Activated CD8-positive, alpha-beta memory T cell treated with anti-CD3 and anti-CD28 coated beads for 4 hours (primary cell): ENCODE measurements around the gene LGALS14.
"Not testable (repeated sequence)": the region's sequence is repeated elsewhere in the genome, so short reads cannot be mapped to it uniquely, and the experiment has no call there.

Experiments
- DNase-seq, 2 donors: peaks; one replicate each; pipeline ENCODE4 v3.0.0-alpha.2; 2020; ENCODE audit warnings: low read depth in 2 of 2

Gene LGALS14

GRCh38 chr19:39695759-39696158 is 8.5 kb upstream of the LGALS14 start:
- DNase-seq: no peak

GRCh38 chr19:39696387-39696786 is 7.9 kb upstream of the LGALS14 start:
- no peak for DNase-seq

- DNase-seq: no peak
Measured at GRCh38 chr19:39698535-39698934, 5.7 kb upstream of the LGALS14 start.

- no peak for DNase-seq
Measured at GRCh38 chr19:39701291-39701690, 3.0 kb upstream of the LGALS14 start.

GRCh38 chr19:39705578-39706188 is 1.4 kb downstream of the LGALS14 start:
- DNase-seq: no peak

GRCh38 chr19:39708594-39708993 is 4.3 kb downstream of the LGALS14 start:
- DNase-seq: no peak

- DNase-seq: no peak
Measured at GRCh38 chr19:39709026-39709872, 5.0 kb downstream of the LGALS14 start.

- DNase-seq: no peak
Measured at GRCh38 chr19:39710333-39710890, 6.1 kb downstream of the LGALS14 start.

GRCh38 chr19:39720144-39720543 is 15.9 kb downstream of the LGALS14 start:
- DNase-seq: not testable (repeated sequence)

- DNase-seq: no peak
Measured at GRCh38 chr19:39725995-39726394, 21.7 kb downstream of the LGALS14 start.

GRCh38 chr19:39727070-39727800 is 23.0 kb downstream of the LGALS14 start:
- DNase-seq: no peak

- no peak for DNase-seq
Measured at GRCh38 chr19:39728040-39728439, 23.8 kb downstream of the LGALS14 start.

- no peak for DNase-seq
Measured at GRCh38 chr19:39729594-39729993, 25.3 kb downstream of the LGALS14 start.

- no peak for DNase-seq
Measured at GRCh38 chr19:39731685-39732084, 27.4 kb downstream of the LGALS14 start.

GRCh38 chr19:39733841-39734240 is 29.6 kb downstream of the LGALS14 start:
- no peak for DNase-seq

- DNase-seq: no peak
Measured at GRCh38 chr19:39735688-39736087, 31.4 kb downstream of the LGALS14 start.

GRCh38 chr19:39736088-39736487 is 31.8 kb downstream of the LGALS14 start:
- DNase-seq: no peak

- no peak for DNase-seq
Measured at GRCh38 chr19:39737351-39737750, 33.1 kb downstream of the LGALS14 start.

GRCh38 chr19:39737891-39738290 is 33.6 kb downstream of the LGALS14 start, which contains the start of gene CLC:
CLC (minus strand) TSS chr19:39738029; CDS start chr19:39737952, 77 bp downstream.
- DNase-seq: no peak

GRCh38 chr19:39738814-39739213 is 34.5 kb downstream of the LGALS14 start:
- DNase-seq: no peak

- DNase-seq: no peak
Measured at GRCh38 chr19:39740395-39740794, 36.1 kb downstream of the LGALS14 start.

GRCh38 chr19:39745643-39746042 is 41.4 kb downstream of the LGALS14 start:
- no peak for DNase-seq
